ENCODE results near the gene ITPR2.
"Not testable (repeated sequence)": the region's sequence is repeated elsewhere in the genome, so short reads cannot be mapped to it uniquely, and the experiment has no call there.

ITPR2 gene

DNA sequence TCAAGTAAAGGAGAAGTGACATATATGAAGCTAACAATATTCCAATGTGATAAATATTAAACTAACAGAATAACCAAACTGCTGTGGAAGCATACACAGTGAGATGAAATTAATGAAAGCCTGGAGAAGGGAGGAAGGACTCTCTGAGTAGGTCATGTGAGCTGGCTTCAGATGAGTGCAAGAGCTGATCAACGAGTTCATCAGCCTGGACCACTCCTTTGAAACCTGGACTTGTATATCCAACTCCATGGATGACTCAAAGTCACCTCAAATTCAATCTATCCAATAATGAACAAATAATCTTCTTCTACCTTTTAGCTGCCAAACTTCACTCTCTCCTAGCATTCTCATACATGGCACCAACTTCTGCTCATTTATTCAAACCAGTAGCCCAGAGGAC is 391.6 kb downstream of the ITPR2 start:
- H3K4me3 ChIP-seq (ENCODE audit: low read depth, low read length): no peak overlapping the region
- TF ChIP-seq, protein P1, sequence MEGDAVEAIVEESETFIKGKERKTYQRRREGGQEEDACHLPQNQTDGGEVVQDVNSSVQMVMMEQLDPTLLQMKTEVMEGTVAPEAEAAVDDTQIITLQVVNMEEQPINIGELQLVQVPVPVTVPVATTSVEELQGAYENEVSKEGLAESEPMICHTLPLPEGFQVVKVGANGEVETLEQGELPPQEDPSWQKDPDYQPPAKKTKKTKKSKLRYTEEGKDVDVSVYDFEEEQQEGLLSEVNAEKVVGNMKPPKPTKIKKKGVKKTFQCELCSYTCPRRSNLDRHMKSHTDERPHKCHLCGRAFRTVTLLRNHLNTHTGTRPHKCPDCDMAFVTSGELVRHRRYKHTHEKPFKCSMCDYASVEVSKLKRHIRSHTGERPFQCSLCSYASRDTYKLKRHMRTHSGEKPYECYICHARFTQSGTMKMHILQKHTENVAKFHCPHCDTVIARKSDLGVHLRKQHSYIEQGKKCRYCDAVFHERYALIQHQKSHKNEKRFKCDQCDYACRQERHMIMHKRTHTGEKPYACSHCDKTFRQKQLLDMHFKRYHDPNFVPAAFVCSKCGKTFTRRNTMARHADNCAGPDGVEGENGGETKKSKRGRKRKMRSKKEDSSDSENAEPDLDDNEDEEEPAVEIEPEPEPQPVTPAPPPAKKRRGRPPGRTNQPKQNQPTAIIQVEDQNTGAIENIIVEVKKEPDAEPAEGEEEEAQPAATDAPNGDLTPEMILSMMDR (IDR thresholded peaks at IDR 0.05; ENCODE audit: borderline replicate concordance, insufficient read depth, low read depth, low read length): no peak

DNA sequence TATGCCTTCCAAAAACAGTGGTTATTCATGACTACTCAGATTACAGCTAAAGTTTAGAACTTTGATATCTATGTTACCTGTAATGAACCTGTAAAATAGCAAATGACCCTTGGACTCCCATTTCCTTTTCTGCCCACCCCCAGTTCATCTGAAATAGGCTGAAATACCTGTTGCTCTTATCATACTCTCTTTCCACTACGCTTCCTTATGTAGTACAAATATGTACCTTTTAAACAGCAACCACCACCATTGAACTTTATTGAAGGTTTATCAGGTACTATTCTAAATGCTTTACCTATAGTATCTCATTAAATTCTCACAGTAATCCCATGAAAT is 398.0 kb downstream of the ITPR2 start:
- TF ChIP-seq, protein P1 (IDR thresholded peaks at IDR 0.05; ENCODE audit: borderline replicate concordance, insufficient read depth, low read depth, low read length): no peak
- no peak overlapping the region for H3K4me3 ChIP-seq (ENCODE audit: low read depth, low read length)

DNA sequence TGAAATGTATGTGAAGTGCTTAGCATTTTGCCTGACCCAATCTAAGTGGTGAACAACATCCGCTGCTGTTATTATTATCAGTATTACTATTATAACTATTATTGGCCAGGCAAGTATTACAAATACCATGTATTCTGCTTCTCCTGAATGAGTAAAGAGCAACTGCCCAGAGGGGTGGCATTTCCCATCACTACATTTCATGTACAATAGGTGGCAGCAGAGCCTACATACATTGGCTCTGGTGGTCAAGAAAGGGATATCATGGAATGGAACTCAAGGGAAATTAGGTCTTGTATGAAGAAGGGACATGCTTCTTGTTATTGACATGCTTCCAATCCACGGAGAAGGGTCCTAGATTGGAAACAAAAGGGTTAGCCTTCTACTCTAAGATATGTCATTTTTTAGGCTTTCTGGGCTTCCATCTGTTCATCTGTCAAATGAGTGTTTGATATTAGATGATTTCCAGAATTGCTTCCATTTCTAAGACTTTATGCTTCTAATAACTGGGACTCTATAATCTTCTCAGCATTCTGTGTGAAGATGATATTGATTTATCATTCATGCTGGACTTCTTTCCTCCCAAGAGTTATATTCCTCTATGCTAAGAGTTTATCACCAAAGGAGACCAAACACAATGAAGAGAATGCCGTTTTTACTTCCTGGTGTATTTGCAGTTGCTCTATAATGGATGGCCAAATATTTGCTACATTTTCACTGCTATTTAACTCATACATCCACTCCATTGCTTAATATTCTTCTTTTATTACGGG is 398.5 kb downstream of the ITPR2 start:
- H3K4me3 ChIP-seq (ENCODE audit: low read depth, low read length): no peak overlapping the region
- TF ChIP-seq, protein P1 (IDR thresholded peaks at IDR 0.05; ENCODE audit: borderline replicate concordance, insufficient read depth, low read depth, low read length): peak; percentile 69

DNA sequence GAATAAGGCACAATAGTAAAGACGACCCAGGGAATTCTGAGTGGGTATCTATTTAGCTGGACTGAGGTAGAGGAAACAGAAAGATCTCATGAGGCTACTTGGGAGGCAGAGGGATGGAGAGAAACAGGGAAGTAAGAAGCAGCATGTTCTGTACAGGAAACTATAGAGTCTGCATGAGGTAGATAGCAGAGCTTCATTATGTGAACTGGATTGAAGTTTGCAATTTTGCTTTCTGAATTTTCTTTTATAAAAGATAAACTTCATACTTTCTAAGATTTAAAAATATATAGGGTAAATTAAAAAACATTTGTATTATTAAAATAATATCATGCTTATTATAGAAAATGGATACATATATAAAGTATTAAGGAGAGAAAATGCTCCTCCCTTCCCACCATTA is 399.3 kb downstream of the ITPR2 start:
- not testable (repeated sequence) for H3K4me3 ChIP-seq (ENCODE audit: low read depth, low read length)

DNA sequence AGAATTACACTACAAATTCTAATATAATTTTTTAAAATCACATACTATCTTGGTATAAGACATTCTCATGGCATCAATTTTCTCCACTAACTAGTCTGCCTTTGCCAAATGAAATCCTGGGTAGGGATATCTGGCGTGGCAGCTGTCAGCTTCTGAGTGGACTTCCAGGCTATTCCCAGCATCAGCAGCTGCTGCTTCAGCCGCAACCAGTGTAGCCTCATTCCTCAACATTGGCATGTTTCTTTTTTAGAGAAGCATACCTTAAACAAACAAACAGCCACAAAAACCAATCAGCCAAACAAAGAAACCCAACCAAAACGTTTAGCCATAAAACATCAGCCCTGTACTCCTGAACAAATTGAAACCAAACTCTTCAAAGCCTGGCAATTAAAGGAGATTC is 401.8 kb downstream of the ITPR2 start:
- TF ChIP-seq, protein P1 (IDR thresholded peaks at IDR 0.05; ENCODE audit: borderline replicate concordance, insufficient read depth, low read depth, low read length): no peak
- H3K4me3 ChIP-seq (ENCODE audit: low read depth, low read length): no peak overlapping the region

DNA sequence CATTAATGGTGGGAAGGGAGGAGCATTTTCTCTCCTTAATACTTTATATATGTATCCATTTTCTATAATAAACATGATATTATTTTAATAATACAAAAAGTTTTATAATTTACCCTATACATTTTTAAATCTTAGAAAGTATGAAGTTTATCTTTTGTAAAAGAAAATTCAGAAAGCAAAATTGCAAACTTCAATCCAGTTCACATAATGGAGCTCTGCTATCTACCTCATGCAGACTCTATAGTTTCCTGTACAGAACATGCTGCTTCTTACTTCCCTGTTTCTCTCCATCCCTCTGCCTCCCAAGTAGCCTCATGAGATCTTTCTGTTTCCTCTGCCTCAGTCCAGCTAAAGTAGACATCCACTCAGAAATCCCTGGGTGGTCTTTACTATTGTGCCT is 402.4 kb downstream of the ITPR2 start:
- not testable (repeated sequence) for H3K4me3 ChIP-seq (ENCODE audit: low read depth, low read length)

DNA sequence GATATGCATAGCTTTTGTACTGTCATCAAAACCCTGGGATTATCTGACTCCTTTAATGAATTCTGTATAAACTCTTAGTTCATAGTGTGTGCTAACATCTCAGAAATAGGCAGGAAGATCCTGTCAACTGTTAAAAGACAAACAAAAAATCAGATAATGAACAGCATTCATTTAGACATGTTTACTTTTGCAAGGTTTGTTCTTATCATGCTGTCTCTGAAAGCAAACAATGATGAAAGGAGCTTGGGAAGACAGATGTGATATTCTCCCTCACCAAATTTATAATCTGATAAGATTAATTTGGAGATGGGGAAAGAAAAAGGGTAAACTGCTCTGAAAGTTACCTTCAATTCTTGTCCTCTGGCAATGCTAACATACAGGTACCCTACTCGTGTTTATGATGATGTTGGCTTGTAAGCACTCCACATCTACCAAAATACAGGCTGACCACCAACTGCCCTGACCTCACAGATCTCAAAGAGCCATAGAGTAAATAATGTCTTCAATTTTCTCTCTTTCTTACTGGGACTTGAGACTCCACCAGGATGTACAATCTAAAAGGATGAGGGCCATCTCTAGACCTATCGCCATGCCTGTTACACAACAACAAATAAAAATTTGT is 403.8 kb downstream of the ITPR2 start:
- TF ChIP-seq, protein P1 (IDR thresholded peaks at IDR 0.05; ENCODE audit: borderline replicate concordance, insufficient read depth, low read depth, low read length): no peak
- H3K4me3 ChIP-seq (ENCODE audit: low read depth, low read length): no peak overlapping the region

DNA sequence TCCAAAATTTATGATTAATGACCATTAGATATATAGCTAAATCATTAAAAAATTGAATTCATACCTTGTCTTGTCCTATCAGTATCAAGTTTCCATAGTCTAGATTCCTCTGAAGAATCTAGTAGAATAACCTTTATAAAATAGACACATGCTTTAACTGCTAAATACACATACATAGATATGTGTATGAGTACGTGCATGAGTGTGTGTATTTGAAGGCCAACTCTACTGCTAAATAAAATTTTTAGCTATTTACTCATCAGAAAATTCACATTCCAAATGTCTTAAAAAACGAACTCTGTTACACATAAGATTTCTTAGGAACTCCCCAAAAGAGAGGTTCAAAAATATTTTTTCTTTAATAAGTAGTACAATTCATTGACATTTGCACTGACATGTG is 404.6 kb downstream of the ITPR2 start:
- H3K4me3 ChIP-seq (ENCODE audit: low read depth, low read length): no peak overlapping the region
- TF ChIP-seq, protein P1 (IDR thresholded peaks at IDR 0.05; ENCODE audit: borderline replicate concordance, insufficient read depth, low read depth, low read length): no peak

All from GM12875 (cell line).